HG02840 (cell line): ENCODE measurements around the gene STXBP5.

Experiments
- ATAC-seq: cut with Tn5 transposase; IDR thresholded peaks from one replicate; pipeline ENCODE4 v1.9.1; 2021; ENCODE audit warnings: mild to moderate bottlenecking, moderate library complexity, moderate number of reproducible peaks; ENCODE audit not compliant: unreplicated experiment, low FRiP score

Gene STXBP5

GRCh38 chr6:147416622-147417021, 212.4 kb downstream of the STXBP5 start:
- ATAC-seq, result no peak

- no peak for ATAC-seq
Observed at GRCh38 chr6:147417954-147418353, 213.7 kb downstream of the STXBP5 start.

GRCh38 chr6:147418523-147418922, 214.3 kb downstream of the STXBP5 start:
- ATAC-seq, result no peak

- ATAC-seq, result no peak
Observed at GRCh38 chr6:147421903-147422302, 217.7 kb downstream of the STXBP5 start.

- ATAC-seq, result no peak
Observed at GRCh38 chr6:147423111-147423510, 218.9 kb downstream of the STXBP5 start.

GRCh38 chr6:147429794-147430193, 225.6 kb downstream of the STXBP5 start:
- ATAC-seq, result no peak

- ATAC-seq, result no peak
Observed at GRCh38 chr6:147430811-147431210, 226.6 kb downstream of the STXBP5 start.

GRCh38 chr6:147434076-147434475, 229.9 kb downstream of the STXBP5 start:
- no peak for ATAC-seq

GRCh38 chr6:147434516-147434915, 230.3 kb downstream of the STXBP5 start:
- no peak for ATAC-seq

- ATAC-seq, result no peak
Observed at GRCh38 chr6:147437615-147438014, 233.4 kb downstream of the STXBP5 start.

GRCh38 chr6:147438758-147439528, 234.7 kb downstream of the STXBP5 start:
- peak; percentile 49 for ATAC-seq
